ENCODE measurements around the gene NUDT7.

DNA sequence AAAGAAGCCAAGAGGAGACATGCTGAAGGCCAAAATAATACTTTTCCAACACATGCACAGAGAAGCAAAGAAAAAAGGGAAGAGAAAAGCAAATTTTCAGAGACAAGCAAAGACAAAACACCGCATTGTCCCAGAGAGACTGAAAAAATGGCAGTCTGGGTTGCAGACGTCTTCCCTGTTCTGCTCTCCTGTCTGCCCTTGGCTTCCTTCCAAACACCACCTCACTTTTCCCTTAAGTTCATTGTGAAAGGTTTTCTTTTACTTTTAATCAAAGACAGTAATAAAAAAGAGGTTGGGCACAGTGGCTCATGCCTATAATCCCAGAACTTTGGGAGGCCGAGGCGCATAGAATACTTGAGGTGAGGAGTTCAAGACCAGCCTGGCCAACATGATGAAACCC is 44.9 kb downstream of the NUDT7 start:
- TF ChIP-seq EP300 (IDR thresholded peaks at IDR 0.05) = no peak
- TF ChIP-seq, protein P1, sequence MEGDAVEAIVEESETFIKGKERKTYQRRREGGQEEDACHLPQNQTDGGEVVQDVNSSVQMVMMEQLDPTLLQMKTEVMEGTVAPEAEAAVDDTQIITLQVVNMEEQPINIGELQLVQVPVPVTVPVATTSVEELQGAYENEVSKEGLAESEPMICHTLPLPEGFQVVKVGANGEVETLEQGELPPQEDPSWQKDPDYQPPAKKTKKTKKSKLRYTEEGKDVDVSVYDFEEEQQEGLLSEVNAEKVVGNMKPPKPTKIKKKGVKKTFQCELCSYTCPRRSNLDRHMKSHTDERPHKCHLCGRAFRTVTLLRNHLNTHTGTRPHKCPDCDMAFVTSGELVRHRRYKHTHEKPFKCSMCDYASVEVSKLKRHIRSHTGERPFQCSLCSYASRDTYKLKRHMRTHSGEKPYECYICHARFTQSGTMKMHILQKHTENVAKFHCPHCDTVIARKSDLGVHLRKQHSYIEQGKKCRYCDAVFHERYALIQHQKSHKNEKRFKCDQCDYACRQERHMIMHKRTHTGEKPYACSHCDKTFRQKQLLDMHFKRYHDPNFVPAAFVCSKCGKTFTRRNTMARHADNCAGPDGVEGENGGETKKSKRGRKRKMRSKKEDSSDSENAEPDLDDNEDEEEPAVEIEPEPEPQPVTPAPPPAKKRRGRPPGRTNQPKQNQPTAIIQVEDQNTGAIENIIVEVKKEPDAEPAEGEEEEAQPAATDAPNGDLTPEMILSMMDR (IDR thresholded peaks at IDR 0.05) = no peak
